Ishikawa (cell line): Measurements from ENCODE around the gene NME5.

Experiments
- CEBPB ChIP-seq: IDR thresholded peaks from 2 replicates; pipeline ENCODE4 v1.6.1; 2012
- CREB1 ChIP-seq: IDR thresholded peaks from 2 replicates; pipeline ENCODE4 v1.6.1; 2012; ENCODE audit warnings: low read depth
- EGR1 ChIP-seq: IDR thresholded peaks from 2 replicates; pipeline ENCODE4 v1.6.1; 2012
- EP300 ChIP-seq: IDR thresholded peaks from 2 replicates; pipeline ENCODE4 v1.6.1; 2012; ENCODE audit warnings: borderline replicate concordance
- FOXM1 ChIP-seq: IDR thresholded peaks from 2 replicates; pipeline ENCODE4 v1.6.1; 2012; ENCODE audit warnings: low read depth, borderline replicate concordance
- MAX ChIP-seq: IDR thresholded peaks from 2 replicates; pipeline ENCODE4 v1.6.1; 2012
- NFIC ChIP-seq: IDR thresholded peaks from 2 replicates; pipeline ENCODE4 v1.6.1; 2012
- RAD21 ChIP-seq: IDR thresholded peaks from 2 replicates; pipeline ENCODE4 v1.6.1; 2012; ENCODE audit warnings: low read depth
- REST ChIP-seq: IDR thresholded peaks from 2 replicates; pipeline ENCODE4 v1.6.1; 2012; ENCODE audit warnings: low read depth, mild to moderate bottlenecking
- TAF1 ChIP-seq: IDR thresholded peaks from 2 replicates; pipeline ENCODE4 v1.6.1; 2012; ENCODE audit warnings: low read depth, mild to moderate bottlenecking
- TCF12 ChIP-seq: IDR thresholded peaks from 2 replicates; pipeline ENCODE4 v1.6.1; 2012; ENCODE audit warnings: low read depth
- TEAD4 ChIP-seq: IDR thresholded peaks from 2 replicates; pipeline ENCODE4 v1.6.1; 2012
- USF1 ChIP-seq: IDR thresholded peaks from 2 replicates; pipeline ENCODE4 v1.6.1; 2012
- YY1 ChIP-seq: IDR thresholded peaks from 2 replicates; pipeline ENCODE4 v1.6.1; 2012; ENCODE audit warnings: low read depth
- ZBTB7A ChIP-seq: IDR thresholded peaks from 2 replicates; pipeline ENCODE4 v1.6.1; 2012; ENCODE audit warnings: low read depth

Gene NME5

GRCh38 chr5:138111181-138111580 lies 28.0 kb downstream of the NME5 start:
- TF ChIP-seq CEBPB = no peak
- TF ChIP-seq FOXM1 = no peak
- TF ChIP-seq EGR1 = no peak
- no peak for TF ChIP-seq TCF12
- TF ChIP-seq RAD21 = no peak
- no peak for TF ChIP-seq REST
- no peak for TF ChIP-seq EP300
- no peak for TF ChIP-seq USF1
- TF ChIP-seq ZBTB7A = no peak
- TF ChIP-seq TEAD4 = no peak
- no peak for TF ChIP-seq NFIC
- TF ChIP-seq CREB1 = no peak
- TF ChIP-seq TAF1 = no peak
- no peak for TF ChIP-seq YY1
- no peak for TF ChIP-seq MAX

- TF ChIP-seq USF1 = no peak
- no peak for TF ChIP-seq YY1
- TF ChIP-seq TCF12 = 0 out of 2 replicates have a peak, but pooled peaks have one; percentile 33
- TF ChIP-seq NFIC = no peak
- no peak for TF ChIP-seq MAX
- TF ChIP-seq REST = no peak
- TF ChIP-seq EP300 = peak; percentile 8; the same call in 1 of the 2 replicates
- no peak for TF ChIP-seq CEBPB
- TF ChIP-seq TAF1 = no peak
- no peak for TF ChIP-seq RAD21
- TF ChIP-seq FOXM1 = no peak
Measured at GRCh38 chr5:138110266-138110963, 28.8 kb downstream of the NME5 start.

GRCh38 chr5:138109463-138110265 lies 29.6 kb downstream of the NME5 start:
- TF ChIP-seq CEBPB (no peak), NFIC (no peak), REST (no peak), YY1 (no peak), TCF12 (no peak), FOXM1 (no peak), TEAD4 (no peak), CREB1 (no peak), EP300 (no peak)

- no peak for TF ChIP-seq NFIC
- TF ChIP-seq TAF1 = no peak
- no peak for TF ChIP-seq ZBTB7A
- TF ChIP-seq TEAD4 = no peak
- TF ChIP-seq RAD21 = no peak
- no peak for TF ChIP-seq CEBPB
- TF ChIP-seq TCF12 = no peak
- TF ChIP-seq CREB1 = no peak
- no peak for TF ChIP-seq YY1
- TF ChIP-seq EGR1 = no peak
- TF ChIP-seq EP300 = no peak
Measured at GRCh38 chr5:138107213-138107612, 32.0 kb downstream of the NME5 start.
